Fibroblast of lung (primary cell): ENCODE measurements around the gene UGT1A3.

ENCODE experiments used
- CTCF ChIP-seq, 2 donors: IDR thresholded peaks in 1 of 2; conservative IDR thresholded peaks in 1 of 2; 1 replicate in 1 of 2; 2 replicates in 1 of 2; pipeline ENCODE4 v1.5.1; 2011 to 2012; ENCODE audit warnings: low read length in 2 of 2, control low read depth in 1 of 2, inconsistent platforms in 1 of 2, low read depth in 1 of 2, mild to moderate bottlenecking in 1 of 2
- EZH2 ChIP-seq: IDR thresholded peaks from 2 replicates; pipeline ENCODE4 v1.5.1; 2012; ENCODE audit warnings: low read length, control low read depth, mild to moderate bottlenecking; ENCODE audit errors: missing control alignments

GRCh38 chr2:233795735-233796171 is 66.9 kb downstream of the UGT1A3 start:
- TF ChIP-seq CTCF (conservative IDR thresholded peaks at IDR 0.05 in 1 of 2, IDR thresholded peaks at IDR 0.05 in 1 of 2; ENCODE audit: low read depth in 1 of 2, low read length in 2 of 2) = no peak
- TF ChIP-seq EZH2 = no peak
